NCI-H2227 (cell line): ENCODE measurements around the gene SLC11A1.

ENCODE experiments used
- DNase-seq: peaks from one replicate; lab custom pipeline; 2025; ENCODE audit not compliant: unreplicated experiment; lab: John Stamatoyannopoulos, UW

The SLC11A1 gene, protein sequence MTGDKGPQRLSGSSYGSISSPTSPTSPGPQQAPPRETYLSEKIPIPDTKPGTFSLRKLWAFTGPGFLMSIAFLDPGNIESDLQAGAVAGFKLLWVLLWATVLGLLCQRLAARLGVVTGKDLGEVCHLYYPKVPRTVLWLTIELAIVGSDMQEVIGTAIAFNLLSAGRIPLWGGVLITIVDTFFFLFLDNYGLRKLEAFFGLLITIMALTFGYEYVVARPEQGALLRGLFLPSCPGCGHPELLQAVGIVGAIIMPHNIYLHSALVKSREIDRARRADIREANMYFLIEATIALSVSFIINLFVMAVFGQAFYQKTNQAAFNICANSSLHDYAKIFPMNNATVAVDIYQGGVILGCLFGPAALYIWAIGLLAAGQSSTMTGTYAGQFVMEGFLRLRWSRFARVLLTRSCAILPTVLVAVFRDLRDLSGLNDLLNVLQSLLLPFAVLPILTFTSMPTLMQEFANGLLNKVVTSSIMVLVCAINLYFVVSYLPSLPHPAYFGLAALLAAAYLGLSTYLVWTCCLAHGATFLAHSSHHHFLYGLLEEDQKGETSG

DNA sequence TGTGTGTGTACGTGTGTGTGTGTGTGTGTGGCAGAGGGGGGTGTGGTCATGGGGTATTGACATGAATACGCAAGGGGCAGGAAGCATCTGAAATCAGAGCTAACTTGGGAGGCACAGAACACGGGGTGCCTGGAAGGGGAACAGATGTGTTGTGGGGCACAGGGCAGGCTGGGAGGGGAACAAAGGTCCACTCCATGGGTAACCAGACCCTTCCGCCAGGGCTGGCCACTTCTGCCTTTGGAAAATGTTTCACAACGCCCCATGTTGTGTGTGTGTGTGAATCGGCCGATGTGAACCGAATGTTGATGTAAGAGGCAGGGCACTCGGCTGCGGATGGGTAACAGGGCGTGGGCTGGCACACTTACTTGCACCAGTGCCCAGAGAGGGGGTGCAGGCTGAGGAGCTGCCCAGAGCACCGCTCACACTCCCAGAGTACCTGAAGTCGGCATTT lies at the start of gene SLC11A1:
Gene SLC11A1, plus strand, starts transcription at position 358 of the 451 bp plus-strand sequence. CDS start 96 bp downstream, outside the sequence.
- DNase-seq, result no peak

DNA sequence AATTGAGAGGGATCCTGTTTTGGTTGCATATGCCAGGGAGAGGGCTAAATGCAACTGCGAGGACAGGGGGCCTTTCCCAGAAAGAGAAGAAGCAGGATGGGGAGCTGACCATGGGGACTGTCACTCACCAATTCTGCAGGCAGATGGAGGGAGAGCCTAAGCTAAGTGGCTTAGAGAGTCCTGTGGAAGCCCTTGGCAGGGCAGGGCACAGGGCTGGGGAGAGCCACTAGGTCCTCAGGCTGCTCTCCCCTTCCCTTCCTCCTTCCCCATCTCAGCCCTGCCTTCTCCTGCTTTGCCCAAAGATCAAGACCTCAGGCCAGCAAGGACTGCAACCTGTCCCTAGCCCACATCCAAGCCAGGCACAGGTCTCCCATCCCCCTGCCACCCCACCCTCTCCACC lies 49.8 kb upstream of the SLC11A1 start:
- no peak for DNase-seq

DNA sequence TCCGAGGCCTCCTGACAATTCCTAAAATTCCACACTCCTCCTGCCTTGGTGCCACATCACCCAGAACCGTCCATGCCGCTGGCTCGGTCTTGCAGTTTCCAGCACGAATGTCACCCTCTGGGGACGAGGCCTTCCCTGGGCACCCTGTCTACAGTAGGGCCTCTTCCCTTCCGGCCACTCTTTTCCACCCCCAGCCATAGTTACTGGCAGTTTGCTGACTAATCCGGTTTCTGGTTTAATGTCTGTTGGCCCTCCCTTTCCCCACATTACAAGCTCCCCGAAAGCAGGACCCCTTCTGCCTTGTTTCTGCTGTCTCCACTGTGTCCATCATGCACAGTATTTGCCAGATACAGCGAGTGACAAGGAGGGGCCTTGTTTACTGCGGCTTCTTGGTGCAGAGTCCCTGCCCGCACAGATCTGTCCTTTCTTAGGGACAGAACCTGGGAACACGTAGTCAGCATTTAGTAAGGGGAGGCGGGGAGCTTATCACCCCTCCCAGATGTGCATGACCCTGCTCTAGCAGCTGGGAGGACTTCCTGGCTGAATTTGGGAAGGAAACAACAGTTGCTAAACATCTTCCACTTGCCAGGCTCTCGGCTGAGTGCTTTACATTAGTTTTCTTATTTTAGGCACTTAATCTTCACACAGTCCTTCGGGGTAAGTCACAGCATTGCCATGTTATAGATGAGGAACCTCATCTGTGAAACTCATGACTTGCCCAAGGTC lies 49.0 kb upstream of the SLC11A1 start:
- no peak for DNase-seq

DNA sequence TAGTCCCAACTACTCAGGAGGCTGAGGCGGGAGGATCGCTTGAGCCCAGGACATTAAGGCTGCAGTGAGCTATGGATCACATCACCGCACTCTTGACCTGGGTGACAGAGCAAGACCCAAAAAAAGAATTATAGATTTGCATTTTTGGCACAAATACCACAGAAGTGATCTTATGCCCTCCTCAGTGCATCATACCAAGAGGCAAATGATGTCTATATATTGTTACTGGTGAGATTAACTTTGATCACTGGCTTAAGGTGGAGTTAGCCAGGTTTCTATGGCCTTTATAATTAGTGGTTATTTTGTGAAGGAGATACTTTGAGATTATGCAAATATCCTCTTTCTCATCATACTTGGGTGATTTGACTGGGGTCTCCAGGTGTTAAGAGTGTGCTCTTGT lies 47.5 kb upstream of the SLC11A1 start:
- DNase-seq, result no peak

DNA sequence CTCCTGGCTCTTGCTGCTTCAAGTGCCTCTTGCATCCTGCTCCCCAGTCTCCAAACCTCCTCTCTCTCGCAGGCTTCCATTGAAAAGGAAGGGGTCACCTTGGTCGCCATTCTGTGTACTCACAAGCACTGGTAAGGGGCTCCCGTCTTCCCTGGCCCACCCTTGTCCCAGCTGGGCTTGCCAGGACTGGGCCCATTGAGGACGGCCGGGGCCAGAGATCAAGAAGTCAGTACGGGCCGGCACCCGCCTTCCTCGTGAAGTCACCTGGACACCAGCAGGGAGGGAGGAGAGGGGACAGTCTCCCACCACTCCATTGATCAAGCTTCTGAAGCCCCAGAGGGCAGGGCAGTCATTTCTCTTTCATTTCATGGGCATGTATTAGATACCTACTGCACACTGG lies 41.4 kb upstream of the SLC11A1 start:
- no peak for DNase-seq

DNA sequence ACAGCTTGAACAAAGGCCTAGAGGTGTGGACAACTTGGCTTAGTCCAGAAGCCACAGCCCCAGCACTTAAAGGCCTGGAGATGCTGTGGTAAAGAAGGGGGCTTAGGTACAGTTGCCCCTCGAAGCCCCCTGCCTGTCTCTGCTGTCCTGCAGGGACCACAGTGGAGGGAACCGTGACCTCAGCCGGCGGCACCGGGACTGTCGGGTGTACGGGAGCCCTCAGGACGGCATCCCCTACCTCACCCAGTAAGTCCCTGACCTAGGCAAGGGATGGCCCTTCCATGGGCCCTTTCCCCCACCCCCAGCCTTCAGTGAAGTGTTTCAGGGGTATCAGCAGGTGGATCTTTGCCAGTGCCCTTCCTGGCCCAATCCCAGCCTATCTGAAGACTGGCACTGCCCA lies 40.7 kb upstream of the SLC11A1 start:
- DNase-seq, result no peak

DNA sequence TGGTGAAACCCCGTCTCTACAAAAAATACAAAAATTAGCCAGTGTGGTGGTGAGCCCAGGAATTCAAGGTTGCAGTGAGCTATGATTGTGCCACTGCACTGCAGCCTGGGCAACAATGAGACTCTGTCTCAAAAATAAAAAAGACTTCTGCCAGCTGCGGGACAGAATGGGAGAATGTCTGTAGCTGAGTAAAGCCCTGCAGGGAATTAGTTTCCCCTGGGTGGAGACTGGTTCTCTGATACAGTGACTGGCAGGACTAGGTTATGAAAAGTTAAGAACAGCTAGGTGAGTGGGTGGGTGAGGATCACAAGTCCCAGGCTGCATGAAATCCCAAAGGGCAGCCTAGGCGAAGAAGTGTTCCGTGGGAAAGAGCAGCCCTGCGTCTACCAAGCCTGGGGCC lies 39.2 kb upstream of the SLC11A1 start:
- no peak for DNase-seq

DNA sequence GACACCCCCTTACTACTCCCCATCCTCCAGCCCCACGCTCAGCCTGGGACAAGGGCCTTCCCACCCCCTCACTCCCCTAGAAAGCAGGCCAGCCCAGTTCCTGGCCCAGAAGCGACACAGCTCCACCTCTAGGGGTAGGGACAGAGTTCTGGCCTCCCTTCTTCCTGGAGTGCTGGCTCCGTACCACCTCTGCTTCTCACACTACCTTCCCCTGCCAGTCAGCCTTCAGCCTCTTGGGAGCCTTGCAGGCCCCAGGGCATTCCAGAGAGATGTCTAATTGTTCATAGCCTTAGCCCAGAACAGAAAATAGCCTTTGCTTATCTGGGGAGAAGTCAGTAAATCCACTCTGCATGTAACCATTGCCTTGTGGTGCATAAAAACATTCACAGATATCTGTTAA lies 38.5 kb upstream of the SLC11A1 start:
- DNase-seq, result no peak

DNA sequence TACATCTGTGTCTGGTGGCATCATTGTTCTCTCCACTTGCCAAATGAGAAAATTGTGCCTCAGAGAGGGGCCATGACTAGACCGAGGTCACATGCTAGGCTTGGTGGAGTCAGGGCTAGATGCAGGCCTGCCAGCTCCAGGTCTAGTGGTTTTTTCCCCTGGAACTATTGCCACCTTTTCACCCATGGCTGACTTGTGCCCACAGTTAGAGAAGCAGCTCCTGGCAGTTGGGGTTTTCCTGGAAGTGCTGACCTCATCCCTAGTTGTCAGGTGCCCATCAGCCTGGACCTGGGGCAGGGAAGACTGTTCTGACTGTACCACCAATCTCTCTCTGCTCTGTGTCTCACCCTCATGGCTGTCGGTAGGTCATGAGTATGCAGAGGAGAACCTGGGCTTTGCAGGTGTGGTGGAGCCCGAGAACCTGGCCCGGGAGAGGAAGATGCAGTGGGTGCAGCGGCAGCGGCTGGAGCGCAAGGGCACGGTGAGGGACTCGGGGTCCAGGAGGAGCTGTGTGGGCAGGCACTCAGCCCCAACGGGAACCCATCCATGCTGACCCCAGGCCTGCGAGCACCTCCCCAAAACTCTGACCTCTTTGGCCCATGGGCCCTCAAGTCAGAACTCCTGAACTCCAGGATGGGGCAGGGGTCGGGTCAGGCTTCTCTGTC lies 37.9 kb upstream of the SLC11A1 start:
- no peak for DNase-seq

DNA sequence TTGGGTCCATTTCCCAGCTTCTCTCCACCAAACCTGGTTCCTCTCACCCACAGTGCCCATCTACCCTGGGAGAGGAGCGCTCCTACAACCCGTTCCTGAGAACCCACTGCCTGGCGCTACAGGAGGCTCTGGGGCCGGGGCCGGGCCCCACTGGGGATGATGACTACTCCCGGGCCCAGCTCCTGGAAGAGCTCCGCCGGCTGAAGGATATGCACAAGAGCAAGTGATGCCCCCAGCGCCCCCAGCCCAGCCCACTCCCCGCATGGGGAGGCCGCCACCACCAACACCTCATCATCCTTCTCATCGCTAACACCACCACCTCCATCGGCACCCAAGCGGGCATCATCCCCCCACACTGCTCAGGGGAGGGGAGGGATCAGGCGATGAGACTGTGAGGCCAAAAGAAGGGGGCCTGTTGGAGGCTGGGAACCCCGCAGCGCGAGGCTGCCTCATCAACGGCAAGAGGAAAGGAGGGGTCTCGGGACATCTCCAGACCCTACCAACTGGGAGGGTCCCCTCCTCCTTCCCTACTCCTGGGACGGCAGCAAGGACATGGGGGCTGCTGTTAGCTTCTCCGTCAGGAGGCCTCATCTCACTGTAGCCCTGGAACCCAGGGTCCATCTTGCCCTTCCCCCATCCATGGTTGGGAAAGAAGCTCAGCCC lies 37.2 kb upstream of the SLC11A1 start:
- DNase-seq, result no peak

DNA sequence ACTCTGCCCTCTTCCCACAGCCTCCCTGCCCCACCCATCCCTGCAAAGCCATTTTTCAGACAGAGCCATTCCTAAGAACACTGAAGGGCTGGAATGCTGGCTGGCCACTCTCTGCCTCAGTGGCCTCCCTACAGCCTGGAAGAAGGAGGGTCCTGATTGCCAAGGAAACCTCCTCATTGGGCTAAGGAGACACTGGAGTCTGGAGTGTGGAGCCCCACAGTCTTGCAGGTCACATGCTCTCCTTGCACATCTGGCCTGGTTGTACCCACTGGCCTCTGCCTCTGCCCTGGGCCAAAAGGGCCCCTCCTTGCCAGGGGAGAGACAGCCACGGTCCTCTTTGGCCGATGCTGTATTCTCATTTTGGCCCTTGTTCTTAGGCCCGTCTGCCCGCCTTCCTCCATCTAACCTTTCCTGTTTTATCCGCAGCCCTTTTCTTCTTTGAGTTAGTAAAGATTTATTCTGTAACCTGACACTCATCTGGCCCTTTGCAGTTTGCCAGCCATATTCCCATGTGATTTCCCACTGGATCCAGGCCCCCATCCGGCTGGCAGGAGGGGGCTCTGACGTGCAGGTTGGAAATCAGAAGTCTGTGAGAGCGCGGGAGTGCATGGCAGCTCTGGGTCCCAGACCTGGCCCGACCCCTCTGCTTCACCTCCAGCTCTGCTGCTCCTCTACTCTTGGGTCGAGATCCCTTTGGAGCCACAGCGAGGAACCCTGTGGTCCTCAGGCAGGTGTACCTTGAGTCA lies 36.4 kb upstream of the SLC11A1 start:
- no peak for DNase-seq

DNA sequence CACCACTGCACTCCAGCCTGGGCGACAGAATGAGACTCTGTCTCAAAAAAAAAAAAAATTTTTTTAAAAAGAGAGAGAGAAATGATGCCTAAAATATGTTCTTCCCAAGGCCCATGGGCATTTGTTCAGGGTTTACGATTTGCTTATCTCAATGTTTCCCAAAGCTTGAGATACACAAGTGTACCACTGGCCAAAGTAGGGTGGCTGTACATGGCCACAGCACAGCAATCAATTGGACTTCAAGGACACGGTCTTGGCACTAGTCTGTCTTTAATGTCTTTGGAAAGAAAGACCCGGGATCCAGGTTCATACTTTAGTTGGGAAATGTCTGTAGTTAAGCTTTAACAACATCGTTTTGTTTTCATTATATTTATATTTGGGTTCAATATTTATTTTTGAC lies 34.9 kb upstream of the SLC11A1 start:
- DNase-seq, result no peak

DNA sequence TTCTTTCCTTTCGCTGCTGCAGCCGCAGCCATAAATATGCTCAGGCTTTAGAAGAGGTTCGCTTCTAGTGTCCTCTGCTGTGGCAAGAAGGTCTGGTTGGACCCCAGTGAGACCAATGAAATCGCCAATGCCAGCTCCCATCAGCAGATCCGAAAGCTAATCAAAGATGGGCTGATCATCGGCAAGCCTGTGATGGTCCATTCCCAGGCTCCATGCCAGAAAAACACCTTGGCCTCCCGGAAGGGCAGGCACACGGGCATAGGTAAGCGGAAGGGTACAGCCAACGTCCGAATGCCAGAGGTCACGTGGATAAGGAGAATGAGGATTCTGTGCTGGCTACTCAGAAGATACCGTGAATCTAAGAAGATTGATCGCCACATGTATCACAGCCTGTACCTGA lies 28.0 kb upstream of the SLC11A1 start:
- DNase-seq, result no peak

DNA sequence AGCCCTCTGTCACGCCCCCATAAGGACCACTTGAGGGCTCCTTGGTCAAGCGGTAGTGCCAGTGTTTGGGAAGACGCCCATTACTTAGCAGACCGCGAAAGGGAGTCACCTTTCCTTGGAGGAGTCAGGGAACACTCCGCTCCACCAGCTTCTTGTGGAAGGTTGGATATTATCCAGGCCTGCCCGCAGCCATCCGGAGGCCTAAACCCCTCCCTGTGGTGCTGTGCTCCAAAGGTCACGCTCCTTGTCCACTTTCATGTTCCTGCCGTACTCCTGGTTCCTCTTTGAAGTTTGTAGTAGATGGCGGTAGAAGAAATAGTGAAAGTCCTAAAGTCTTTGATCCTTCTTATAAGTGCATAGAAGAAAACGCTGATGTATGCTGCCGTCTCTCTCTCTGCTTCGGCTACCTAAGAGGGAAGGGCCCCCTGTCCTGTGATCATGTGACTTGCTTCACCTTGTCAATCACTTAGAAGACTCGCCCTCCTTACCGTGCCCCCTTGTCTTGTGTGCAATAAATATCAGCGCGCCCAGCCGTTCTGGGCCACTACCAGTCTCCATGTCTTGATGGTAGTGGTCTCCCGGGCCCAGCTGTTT lies 27.1 kb upstream of the SLC11A1 start:
- no peak for DNase-seq

DNA sequence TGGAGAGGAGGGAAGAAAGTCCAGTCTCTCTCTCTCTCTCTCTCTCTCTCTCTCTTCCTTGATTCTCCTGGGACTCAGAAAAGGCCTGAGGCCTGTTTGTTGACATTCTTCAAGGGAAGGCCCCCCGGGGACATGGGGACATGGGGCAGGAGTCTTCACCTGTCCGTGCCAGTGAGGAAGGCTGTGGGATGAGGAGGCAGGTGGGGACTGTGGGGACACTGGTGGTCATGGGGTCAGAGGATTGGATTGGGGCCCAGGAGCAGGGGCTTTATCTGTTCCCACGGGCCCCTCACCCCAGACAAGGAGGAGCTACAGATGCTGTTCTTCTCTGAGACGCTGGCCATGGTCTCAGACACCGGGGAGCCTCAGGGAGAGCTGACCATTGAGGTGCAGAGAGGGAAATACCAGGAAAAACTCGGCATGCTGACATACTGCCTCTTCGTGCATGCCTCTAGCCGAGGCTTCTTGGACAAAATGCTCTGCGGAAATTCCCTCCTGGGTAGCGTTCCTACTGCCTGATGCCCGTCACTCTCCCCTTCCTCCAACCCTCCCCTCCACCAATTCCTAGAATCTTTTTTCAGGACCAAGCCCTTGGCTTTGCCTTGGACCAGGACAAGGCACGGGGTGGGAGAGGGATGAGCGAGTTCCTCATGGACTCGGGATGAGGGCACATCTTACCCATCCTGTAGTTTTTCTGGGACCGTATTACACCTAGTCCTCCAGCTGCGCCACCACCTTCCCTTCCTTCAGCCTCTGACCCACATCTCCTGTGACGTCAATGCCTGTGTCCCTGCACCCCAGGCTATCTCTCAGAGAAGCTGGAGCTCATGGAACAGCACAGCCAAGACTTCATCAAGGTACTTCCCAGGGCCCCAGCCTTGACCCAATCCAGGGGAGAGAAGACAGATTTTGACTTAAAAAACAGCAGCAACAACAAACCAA lies 24.6 kb upstream of the SLC11A1 start:
- DNase-seq, result no peak

DNA sequence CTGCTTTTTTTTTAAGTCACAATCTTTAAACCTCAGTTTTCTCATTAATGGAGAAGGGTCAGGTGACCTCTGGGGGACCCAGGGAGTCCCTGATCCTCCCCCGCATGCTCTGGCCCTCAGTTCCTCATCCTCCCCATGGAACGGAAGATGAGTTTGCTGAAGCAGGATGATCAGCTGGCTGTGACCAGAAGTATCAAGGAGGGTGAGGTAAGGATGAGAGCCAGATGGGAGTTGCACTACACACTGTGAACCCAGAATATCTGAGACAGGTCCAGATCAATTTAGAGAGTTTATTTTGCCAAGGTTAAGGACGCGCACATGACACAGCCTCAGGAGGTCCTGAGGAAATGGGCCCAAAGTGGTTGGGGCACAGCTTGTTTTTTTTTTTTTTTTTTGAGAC lies 21.6 kb upstream of the SLC11A1 start:
- no peak for DNase-seq

DNA sequence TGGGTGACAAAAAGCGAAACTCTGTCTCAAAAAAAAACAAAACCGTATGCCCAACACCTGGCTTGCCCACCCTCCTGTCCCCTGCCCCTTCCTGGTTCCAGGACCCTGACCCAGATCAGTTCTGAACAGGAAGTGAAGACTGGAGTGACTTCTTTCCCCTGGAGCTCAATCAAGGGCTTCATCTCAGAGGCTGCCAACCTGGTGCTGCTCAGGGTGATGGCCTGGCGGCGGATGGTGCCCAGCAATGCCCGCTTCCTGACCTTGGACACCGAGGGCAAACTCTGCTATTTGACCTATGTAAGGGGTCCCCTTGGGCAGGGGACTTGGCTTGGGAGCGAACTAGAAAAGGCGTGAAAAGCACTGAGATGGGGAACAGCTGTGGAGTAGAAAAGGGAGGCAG lies 19.5 kb upstream of the SLC11A1 start:
- DNase-seq, result no peak

DNA sequence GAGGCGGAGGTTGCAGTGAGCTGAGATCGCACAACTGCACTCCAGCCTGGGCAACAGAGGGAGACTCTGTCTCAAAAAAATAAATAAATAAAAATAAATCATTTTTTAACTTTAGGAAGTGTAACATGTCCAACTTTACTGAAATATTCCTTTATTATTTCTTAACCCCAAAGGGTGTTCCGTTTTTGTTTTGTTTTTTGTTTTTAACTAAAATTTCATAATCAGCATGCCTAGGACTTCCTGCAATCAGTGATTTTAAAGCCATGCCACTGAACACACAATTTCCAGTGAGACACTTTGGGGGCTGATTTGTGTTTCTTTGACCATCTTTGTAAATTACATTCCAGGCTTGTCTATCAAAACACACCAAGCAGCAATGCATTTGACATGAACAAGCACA lies 18.3 kb upstream of the SLC11A1 start:
- no peak for DNase-seq

DNA sequence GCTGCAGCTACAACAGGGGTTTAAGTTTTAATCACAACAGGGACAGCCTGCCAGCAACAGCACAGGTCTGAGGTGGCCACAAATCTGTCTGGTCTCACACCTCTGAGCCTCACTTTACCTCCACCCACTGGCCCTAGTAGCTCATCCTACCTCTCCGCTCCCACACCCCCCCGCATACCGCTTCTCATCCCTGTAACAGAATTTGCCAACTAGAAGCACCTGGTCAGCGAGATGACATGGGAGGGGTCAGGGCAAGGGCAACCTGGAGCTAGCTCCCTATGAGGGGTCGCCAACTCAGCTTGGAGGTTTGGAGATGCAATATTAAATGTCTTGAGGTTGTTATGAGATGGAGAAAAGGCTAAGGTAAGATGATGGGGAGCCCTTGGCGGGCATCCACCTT lies 17.9 kb upstream of the SLC11A1 start:
- no peak for DNase-seq
